GM23338 (cell line): Measurements from ENCODE around the gene SLC38A10. TPM values are rescaled to one million over a fixed set of nuclear protein-coding genes. Genes with fewer than 3 reads are reported as not detected.

Experiments
- ATAC-seq: fragments of 200-7000 bp; cut with Tn5 transposase; 3 replicates; pipeline ENCODE4 v1.9.1; 2020
- DNase-seq: peaks from one replicate; pipeline ENCODE4 v3.0.0-alpha.2; 2015; ENCODE audit warnings: low spot score
- H2AFZ ChIP-seq: fragments of 200-600 bp; sonication (generic); 2 replicates; pipeline ENCODE4 v1.8.0; 2016; ENCODE audit warnings: antibody characterized with exemption, mild to moderate bottlenecking, moderate library complexity
- H3F3A ChIP-seq: fragments of 200-600 bp; sonication (generic); replicated peaks from 2 replicates; pipeline ENCODE4 v1.8.0; 2017; ENCODE audit warnings: antibody characterized with exemption, mixed run types, low read depth
- H3K27ac ChIP-seq: fragments of 200-600 bp; sonication (generic); 2 replicates; pipeline ENCODE4 v1.6.1; 2016; ENCODE audit warnings: low read depth
- H3K27me3 ChIP-seq: fragments of 200-600 bp; sonication (generic); 2 replicates; pipeline ENCODE4 v1.8.0; 2016; ENCODE audit warnings: mild to moderate bottlenecking, mixed run types, moderate library complexity; ENCODE audit not compliant: insufficient read depth
- H3K36me3 ChIP-seq: fragments of 200-600 bp; sonication (generic); 2 replicates; pipeline ENCODE4 v1.8.0; 2016; ENCODE audit warnings: mild to moderate bottlenecking; ENCODE audit not compliant: insufficient read depth
- H3K4me1 ChIP-seq: fragments of 200-600 bp; sonication (generic); 2 replicates; pipeline ENCODE4 v1.8.0; 2016; ENCODE audit warnings: mild to moderate bottlenecking, moderate library complexity; ENCODE audit not compliant: insufficient read depth
- H3K4me2 ChIP-seq: fragments of 200-600 bp; sonication (generic); 2 replicates; pipeline ENCODE4 v1.7.1; 2017; ENCODE audit warnings: mixed run types
- H3K4me3 ChIP-seq: fragments of 200-600 bp; sonication (generic); 2 replicates; pipeline ENCODE4 v1.6.1; 2016; ENCODE audit warnings: mixed run types
- H3K79me2 ChIP-seq: fragments of 200-600 bp; sonication (generic); replicated peaks from 2 replicates; pipeline ENCODE4 v1.8.0; 2017; ENCODE audit warnings: mild to moderate bottlenecking; ENCODE audit not compliant: insufficient read depth
- H3K9me2 ChIP-seq: fragments of 200-600 bp; sonication (generic); 2 replicates; pipeline ENCODE4 v1.8.0; 2017; ENCODE audit not compliant: insufficient read depth
- H4K20me1 ChIP-seq: fragments of 200-600 bp; sonication (generic); replicated peaks from 2 replicates; pipeline ENCODE4 v1.8.0; 2017; ENCODE audit warnings: mild to moderate bottlenecking; ENCODE audit not compliant: insufficient read depth
- H3K27ac Mint-ChIP-seq: 2 replicates; pipeline ENCODE4 v1.8.0; 2020; ENCODE audit warnings: inconsistent platforms, mild to moderate bottlenecking, moderate library complexity, mixed read lengths
- H3K27me3 Mint-ChIP-seq: 3 replicates; pipeline ENCODE4 v1.8.0; 2022; ENCODE audit warnings: low read depth, mild to moderate bottlenecking, moderate library complexity, mixed read lengths, inconsistent platforms; ENCODE audit not compliant: insufficient read depth, poor library complexity
- H3K36me3 Mint-ChIP-seq: 3 replicates; pipeline ENCODE4 v1.8.0; 2021; ENCODE audit warnings: low read depth, mild to moderate bottlenecking, inconsistent platforms, moderate library complexity, mixed read lengths
- H3K4me1 Mint-ChIP-seq: 3 replicates; pipeline ENCODE4 v1.8.0; 2020; ENCODE audit warnings: mild to moderate bottlenecking, inconsistent platforms, mixed read lengths
- H3K4me3 Mint-ChIP-seq: 3 replicates; pipeline ENCODE4 v1.8.0; 2021; ENCODE audit warnings: moderate library complexity, mild to moderate bottlenecking, inconsistent platforms, mixed read lengths
- H3K9me3 Mint-ChIP-seq: 3 replicates; pipeline ENCODE4 v1.8.0; 2020; ENCODE audit warnings: moderate library complexity, mild to moderate bottlenecking, inconsistent platforms, mixed read lengths
- CTCF ChIP-seq, 2 experiments: fragments of 200-600 bp in 1 of 2; sonication (generic) in 1 of 2; conservative IDR thresholded peaks; 2 replicates each; pipeline versions ENCODE4 v1.5.1 to v1.6.1; 2016 to 2017; ENCODE audit warnings: antibody characterized with exemption in 2 of 2, low read depth in 2 of 2, mild to moderate bottlenecking in 2 of 2, moderate library complexity in 1 of 2
- ETS1 ChIP-seq: IDR thresholded peaks from 2 replicates; pipeline ENCODE4 v1.6.1; 2016; ENCODE audit warnings: antibody characterized with exemption
- EZH2 ChIP-seq: fragments of 200-600 bp; sonication (generic); IDR thresholded peaks from one replicate; pipeline ENCODE4 v1.8.0; 2017; ENCODE audit warnings: antibody characterized with exemption, mild to moderate bottlenecking, low read depth; ENCODE audit not compliant: unreplicated experiment
- JUNB ChIP-seq: IDR thresholded peaks from one replicate; pipeline ENCODE4 v1.6.1; 2016; ENCODE audit warnings: antibody characterized with exemption; ENCODE audit not compliant: unreplicated experiment
- NANOG ChIP-seq: IDR thresholded peaks from 2 replicates; pipeline ENCODE4 v1.6.1; 2016; ENCODE audit warnings: antibody characterized with exemption, borderline replicate concordance
- POLR2AphosphoS5 ChIP-seq: IDR thresholded peaks from 2 replicates; pipeline ENCODE4 v1.6.1; 2016; ENCODE audit warnings: antibody characterized with exemption, low read depth
- ZNF114 ChIP-seq: fragments of 250-450 bp; sonication (Bioruptor Pico); IDR thresholded peaks from 2 replicates; pipeline ENCODE4 v1.5.0; 2020; ENCODE audit warnings: mild to moderate bottlenecking, moderate library complexity
- ZNF462 ChIP-seq: fragments of 250-450 bp; sonication (Bioruptor Pico); IDR thresholded peaks from 2 replicates; pipeline ENCODE4 v1.5.0; 2020; ENCODE audit warnings: mild to moderate bottlenecking, moderate library complexity
- polyA plus RNA-seq: library from polyadenylated mRNA; unstranded; fragments of >200 nt; fragmentation: Nextera tagmentation; extraction: Ambion mirVana; gene quantifications from 2 replicates; pipeline ENCODE4 v1.2.1, GENCODE V29; 2016
- total RNA-seq: library from RNA; depleted of rRNA; stranded (reverse); fragments of >200 nt; shearing (Covaris generic); gene quantifications from 2 replicates; pipeline ENCODE4 v1.2.3, GENCODE V29; 2014

SLC38A10 gene
- total and polyA plus RNA-seq, 2 experiments from 2014 or later, result 17.1 to 55.8 TPM

GRCh38 chr17:81202318-81202717 lies 92.8 kb downstream of the SLC38A10 start (continued):
- no peak for TF ChIP-seq ETS1
- no peak for TF ChIP-seq EZH2
- TF ChIP-seq POLR2AphosphoS5, result no peak

- H2AFZ ChIP-seq, result no peak overlapping the region
- TF ChIP-seq EZH2, result no peak
- peak; percentile 29 to 46 for TF ChIP-seq CTCF (conservative IDR thresholded peaks at IDR 0.05; ENCODE audit: low read depth in 2 of 2)
- no peak for TF ChIP-seq NANOG
- TF ChIP-seq ZNF114 (CRISPR knock-in tag), result no peak
- TF ChIP-seq ZNF462, result no peak
- no peak for TF ChIP-seq JUNB
These were observed 94.2 kb downstream of the SLC38A10 start for GRCh38 chr17:81200695-81201580.

More at GRCh38 chr17:81200695-81201580, 94.2 kb downstream of the SLC38A10 start:
- peaks cover 7% of the 10 kb centered on the region; the same call in 2 of the 3 replicates for H3K36me3 Mint-ChIP-seq
- Histone ChIP-seq H3K4me2 (no peak overlapping the region), H3K4me1 (no peaks in the 10 kb centered on the region), H3K9me2 (no peaks in the 10 kb centered on the region), H3K79me2 (no peaks in the 10 kb centered on the region), H4K20me1 (no peaks in the 10 kb centered on the region), H3F3A (no peaks in the 10 kb centered on the region), H3K27ac (0 out of 2 replicates have a peak overlapping the region, but pooled peaks have one; percentile 36), H3K27me3 (no peaks in the 10 kb centered on the region), H3K36me3 (no peaks in the 10 kb centered on the region; the same call in 1 of the 2 replicates), H3K4me3 (no peak overlapping the region)
- no peak overlapping the region for H3K27ac Mint-ChIP-seq
- H3K4me3 Mint-ChIP-seq, result no peak overlapping the region
- H3K27me3 Mint-ChIP-seq, result peaks cover 6% of the 10 kb centered on the region
- DNase-seq (peak; percentile 73), ATAC-seq (peak; percentile 84)
- H3K9me3 Mint-ChIP-seq, result no peaks in the 10 kb centered on the region
- H3K4me1 Mint-ChIP-seq, result no peaks in the 10 kb centered on the region
